ENCODE data around the gene TMEM238L. TPM values are rescaled to one million over a fixed set of nuclear protein-coding genes. Genes with fewer than 3 reads are reported as not detected.

TMEM238L gene
- total and polyA plus RNA-seq, 7 experiments from 2014 or later: not detected

GRCh38 chr17:10790491-10791401 is 13.2 kb downstream of the TMEM238L start:
- ATAC-seq (no peak), DNase-seq (no peak)
- Histone ChIP-seq H3K36me3 (ENCODE audit: control insufficient read depth in 2 of 3, insufficient read depth in 3 of 3, low read length in 3 of 3) (no peaks in the 10 kb centered on the region), H3K4me3 (ENCODE audit: low read length) (no peak overlapping the region), H3K27me3 (ENCODE audit: control insufficient read depth in 2 of 2, insufficient read depth in 2 of 2, low read length in 2 of 2) (peaks cover 0 to 3% of the 10 kb centered on the region in 2 donors), H3K9me3 (ENCODE audit: control insufficient read depth in 2 of 3, low read length in 3 of 3) (no peaks in the 10 kb centered on the region), H3K27ac (ENCODE audit: low read depth, low read length) (no peak overlapping the region), H3K4me1 (ENCODE audit: control insufficient read depth in 2 of 2, insufficient read depth in 2 of 2, low read length in 2 of 2) (no peaks in the 10 kb centered on the region)
- Mint-ChIP-seq H3K9me3 (no peaks in the 10 kb centered on the region), H3K4me3 (no peak overlapping the region), H3K36me3 (no peaks in the 10 kb centered on the region), H3K27me3 (peaks cover 0 to 9% (median 5%) of the 10 kb centered on the region in 5 donors), H3K27ac (peak overlapping the region in 1 of 9 donors; percentile 6), H3K4me1 (peaks cover 0 to 4% (median 0%) of the 10 kb centered on the region in 7 donors)
- ChIA-PET POLR2A (no interaction called here), CTCF (interaction anchor here (0.9 kb wide), 1 partner anchor 27 kb away, joined by 3 read pairs; no protein-coding TSS in a partner anchor)
- intact Hi-C loops (cut with micrococcal nuclease): no loop called here

- Mint-ChIP-seq H3K27me3 (peaks cover 0 to 9% (median 6%) of the 10 kb centered on the region in 5 donors), H3K36me3 (peaks cover 0 to 3% (median 0%) of the 10 kb centered on the region in 5 donors), H3K4me1 (peaks cover 0 to 4% (median 0%) of the 10 kb centered on the region in 7 donors), H3K9me3 (peaks cover 0 to 4% (median 0%) of the 10 kb centered on the region in 11 donors), H3K4me3 (no peak overlapping the region), H3K27ac (peak overlapping the region in 1 of 9 donors; percentile 6)
- DNase-seq: no peak
- no peaks in the 10 kb centered on the region for H3K9me3 ChIP-seq (ENCODE audit: control insufficient read depth in 2 of 3, low read length in 3 of 3)
- peaks cover 0 to 3% of the 10 kb centered on the region in 2 donors for H3K27me3 ChIP-seq (ENCODE audit: control insufficient read depth in 2 of 2, insufficient read depth in 2 of 2, low read length in 2 of 2)
- no peak overlapping the region for H3K4me3 ChIP-seq (ENCODE audit: low read length)
- H3K27ac ChIP-seq (ENCODE audit: low read depth, low read length): no peak overlapping the region
- no peak for ATAC-seq
- intact Hi-C loops (cut with micrococcal nuclease): no loop called here
- ChIA-PET POLR2A (no interaction called here), CTCF (no interaction called here)
- no peaks in the 10 kb centered on the region for H3K4me1 ChIP-seq (ENCODE audit: control insufficient read depth in 2 of 2, insufficient read depth in 2 of 2, low read length in 2 of 2)
- no peaks in the 10 kb centered on the region for H3K36me3 ChIP-seq (ENCODE audit: control insufficient read depth in 2 of 3, insufficient read depth in 3 of 3, low read length in 3 of 3)
Observed at GRCh38 chr17:10789694-10790271, 14.1 kb downstream of the TMEM238L start.

GRCh38 chr17:10787306-10788045 is 16.4 kb downstream of the TMEM238L start:
- no peaks in the 10 kb centered on the region for H3K4me1 Mint-ChIP-seq
- ATAC-seq (no peak), DNase-seq (no peak)
- intact Hi-C loops (cut with micrococcal nuclease): no loop called here
- Histone ChIP-seq H3K4me3 (ENCODE audit: low read length) (no peak overlapping the region), H3K36me3 (ENCODE audit: control insufficient read depth in 2 of 3, insufficient read depth in 3 of 3, low read length in 3 of 3) (no peaks in the 10 kb centered on the region), H3K27ac (ENCODE audit: low read depth, low read length) (no peak overlapping the region), H3K9me3 (ENCODE audit: control insufficient read depth in 2 of 3, low read length in 3 of 3) (peaks cover 0 to 5% (median 0%) of the 10 kb centered on the region in 3 experiments), H3K4me1 (ENCODE audit: control insufficient read depth in 2 of 2, insufficient read depth in 2 of 2, low read length in 2 of 2) (no peaks in the 10 kb centered on the region), H3K27me3 (ENCODE audit: control insufficient read depth in 2 of 2, insufficient read depth in 2 of 2, low read length in 2 of 2) (peaks cover 0 to 3% of the 10 kb centered on the region in 2 donors)
- ChIA-PET POLR2A (no interaction called here), CTCF (no interaction called here)
- no peak overlapping the region for H3K27ac Mint-ChIP-seq
- peaks cover 0 to 12% (median 6%) of the 10 kb centered on the region in 5 donors for H3K36me3 Mint-ChIP-seq
- peaks cover 4 to 9% (median 6%) of the 10 kb centered on the region in 5 donors for H3K27me3 Mint-ChIP-seq
- H3K9me3 Mint-ChIP-seq: peaks cover 0 to 26% (median 11%) of the 10 kb centered on the region in 11 donors
- no peak overlapping the region for H3K4me3 Mint-ChIP-seq

- intact Hi-C loops (cut with micrococcal nuclease): no loop called here
- Mint-ChIP-seq H3K4me3 (no peak overlapping the region), H3K36me3 (peaks cover 0 to 12% (median 6%) of the 10 kb centered on the region in 5 donors), H3K9me3 (peaks cover 0 to 32% (median 11%) of the 10 kb centered on the region in 11 donors), H3K4me1 (no peaks in the 10 kb centered on the region), H3K27ac (no peak overlapping the region), H3K27me3 (peaks cover 4 to 9% (median 6%) of the 10 kb centered on the region in 5 donors)
- DNase-seq (no peak), ATAC-seq (no peak)
- peaks cover 0 to 3% of the 10 kb centered on the region in 2 donors for H3K27me3 ChIP-seq (ENCODE audit: control insufficient read depth in 2 of 2, insufficient read depth in 2 of 2, low read length in 2 of 2)
- H3K27ac ChIP-seq (ENCODE audit: low read depth, low read length): no peak overlapping the region
- ChIA-PET POLR2A (no interaction called here), CTCF (no interaction called here)
- no peaks in the 10 kb centered on the region for H3K4me1 ChIP-seq (ENCODE audit: control insufficient read depth in 2 of 2, insufficient read depth in 2 of 2, low read length in 2 of 2)
- H3K36me3 ChIP-seq (ENCODE audit: control insufficient read depth in 2 of 3, insufficient read depth in 3 of 3, low read length in 3 of 3): no peaks in the 10 kb centered on the region
- H3K9me3 ChIP-seq (ENCODE audit: control insufficient read depth in 2 of 3, low read length in 3 of 3): peaks cover 0 to 6% (median 0%) of the 10 kb centered on the region in 3 experiments
- no peak overlapping the region for H3K4me3 ChIP-seq (ENCODE audit: low read length)
Observed at GRCh38 chr17:10785295-10785694, 18.6 kb downstream of the TMEM238L start.

- POLR2A ChIA-PET: no interaction called here
Observed at GRCh38 chr17:10779609-10780008, 24.3 kb downstream of the TMEM238L start.

GRCh38 chr17:10777890-10778289 is 26.0 kb downstream of the TMEM238L start:
- Histone ChIP-seq H3K27me3 (ENCODE audit: control insufficient read depth in 2 of 2, insufficient read depth in 2 of 2, low read length in 2 of 2) (no peaks in the 10 kb centered on the region), H3K36me3 (ENCODE audit: control insufficient read depth in 2 of 3, insufficient read depth in 3 of 3, low read length in 3 of 3) (no peaks in the 10 kb centered on the region), H3K4me1 (ENCODE audit: control insufficient read depth in 2 of 2, insufficient read depth in 2 of 2, low read length in 2 of 2) (no peaks in the 10 kb centered on the region), H3K4me3 (ENCODE audit: low read length) (no peak overlapping the region), H3K27ac (ENCODE audit: low read depth, low read length) (no peak overlapping the region), H3K9me3 (ENCODE audit: control insufficient read depth in 2 of 3, low read length in 3 of 3) (peaks cover 0 to 5% (median 0%) of the 10 kb centered on the region in 3 experiments)
- ATAC-seq (no peak), DNase-seq (no peak)
- ChIA-PET POLR2A (no interaction called here), CTCF (no interaction called here)
- H3K4me1 Mint-ChIP-seq: no peaks in the 10 kb centered on the region
- intact Hi-C loops (cut with micrococcal nuclease): no loop called here
- H3K36me3 Mint-ChIP-seq: peaks cover 0 to 16% (median 9%) of the 10 kb centered on the region in 5 donors
- peaks cover 0 to 19% (median 5%) of the 10 kb centered on the region in 11 donors for H3K9me3 Mint-ChIP-seq
- H3K4me3 Mint-ChIP-seq: no peak overlapping the region
- no peaks in the 10 kb centered on the region for H3K27me3 Mint-ChIP-seq
- no peak overlapping the region for H3K27ac Mint-ChIP-seq

More at GRCh38 chr17:10779609-10780008, 24.3 kb downstream of the TMEM238L start:
- peaks cover 0 to 4% (median 0%) of the 10 kb centered on the region in 5 donors for H3K27me3 Mint-ChIP-seq
- H3K27ac Mint-ChIP-seq: no peak overlapping the region
- CTCF ChIA-PET: no interaction called here
- ATAC-seq: no peak
- no peak overlapping the region for H3K4me3 ChIP-seq (ENCODE audit: low read length)
- H3K9me3 ChIP-seq (ENCODE audit: control insufficient read depth in 2 of 3, low read length in 3 of 3): peaks cover 0 to 6% (median 0%) of the 10 kb centered on the region in 3 experiments
- intact Hi-C loops (cut with micrococcal nuclease): no loop called here
- peaks cover 0 to 22% (median 10%) of the 10 kb centered on the region in 5 donors for H3K36me3 Mint-ChIP-seq
- H3K4me1 Mint-ChIP-seq: no peaks in the 10 kb centered on the region
- H3K27me3 ChIP-seq (ENCODE audit: control insufficient read depth in 2 of 2, insufficient read depth in 2 of 2, low read length in 2 of 2): no peaks in the 10 kb centered on the region
- no peaks in the 10 kb centered on the region for H3K4me1 ChIP-seq (ENCODE audit: control insufficient read depth in 2 of 2, insufficient read depth in 2 of 2, low read length in 2 of 2)
- no peak overlapping the region for H3K27ac ChIP-seq (ENCODE audit: low read depth, low read length)
- H3K9me3 Mint-ChIP-seq: peaks cover 0 to 32% (median 11%) of the 10 kb centered on the region in 11 donors
- no peaks in the 10 kb centered on the region for H3K36me3 ChIP-seq (ENCODE audit: control insufficient read depth in 2 of 3, insufficient read depth in 3 of 3, low read length in 3 of 3)
- H3K4me3 Mint-ChIP-seq: no peak overlapping the region
- no peak for DNase-seq

All from naive thymus-derived CD4-positive, alpha-beta T cell (primary cell).